ENCODE measurements around the gene CMSS1.
"Not testable (repeated sequence)": the region's sequence is repeated elsewhere in the genome, so short reads cannot be mapped to it uniquely, and the experiment has no call there.

The CMSS1 gene

GRCh38 chr3:99823723-99824711 lies 6.4 kb downstream of the CMSS1 start:
- DNase-seq, result no peak

GRCh38 chr3:99825004-99825640 lies 7.5 kb downstream of the CMSS1 start:
- DNase-seq, result no peak

- no peak for DNase-seq
Observed at GRCh38 chr3:99829844-99830243, 12.2 kb downstream of the CMSS1 start.

- DNase-seq, result no peak
Observed at GRCh38 chr3:99833617-99834205, 16.0 kb downstream of the CMSS1 start.

- DNase-seq, result no peak
Observed at GRCh38 chr3:99834211-99834957, 16.7 kb downstream of the CMSS1 start.

GRCh38 chr3:99836681-99837080 lies 19.0 kb downstream of the CMSS1 start:
- DNase-seq, result no peak

GRCh38 chr3:99837715-99838114 lies 20.1 kb downstream of the CMSS1 start:
- DNase-seq, result no peak

GRCh38 chr3:99838755-99839154 lies 21.1 kb downstream of the CMSS1 start:
- no peak for DNase-seq

- no peak for DNase-seq
Observed at GRCh38 chr3:99839613-99840012, 22.0 kb downstream of the CMSS1 start.

- not testable (repeated sequence) for DNase-seq
Observed at GRCh38 chr3:99841949-99842348, 24.3 kb downstream of the CMSS1 start.

- DNase-seq, result no peak
Observed at GRCh38 chr3:99842826-99843589, 25.3 kb downstream of the CMSS1 start.

GRCh38 chr3:99843590-99844258 lies 26.1 kb downstream of the CMSS1 start:
- DNase-seq, result no peak

- no peak for DNase-seq
Observed at GRCh38 chr3:99845331-99845730, 27.7 kb downstream of the CMSS1 start.

- no peak for DNase-seq
Observed at GRCh38 chr3:99845999-99846398, 28.3 kb downstream of the CMSS1 start.

- no peak for DNase-seq
Observed at GRCh38 chr3:99846477-99847160, 29.0 kb downstream of the CMSS1 start.

- no peak for DNase-seq
Observed at GRCh38 chr3:99848433-99848832, 30.8 kb downstream of the CMSS1 start.

- DNase-seq, result no peak
Observed at GRCh38 chr3:99850608-99851007, 32.9 kb downstream of the CMSS1 start.

- no peak for DNase-seq
Observed at GRCh38 chr3:99851955-99852354, 34.3 kb downstream of the CMSS1 start.

GRCh38 chr3:99852851-99853250 lies 35.2 kb downstream of the CMSS1 start:
- no peak for DNase-seq

GRCh38 chr3:99854756-99855298 lies 37.2 kb downstream of the CMSS1 start:
- DNase-seq, result no peak

- DNase-seq, result no peak
Observed at GRCh38 chr3:99855900-99856299, 38.2 kb downstream of the CMSS1 start.

Data from CD4-positive, alpha-beta T cell treated with Interleukin-15 for 1 hour (primary cell).